Sigmoid colon (tissue), 3 donors: Measurements from ENCODE around the gene CEP44.

Experiments
- POLR2A ChIP-seq, 2 donors: fragments of 450-650 bp; IDR thresholded peaks; one replicate each; pipeline ENCODE4 v1.6.1; 2016; ENCODE audit warnings: antibody characterized with exemption in 2 of 2, mild to moderate bottlenecking in 2 of 2, moderate library complexity in 2 of 2
- TF ChIP-seq, protein P1 (sequence below), 4 experiments: fragments of 450-650 bp in 3 of 4; fragments of 200-600 bp in 1 of 4; IDR thresholded peaks; one replicate each; pipeline ENCODE4 v1.5.1; 2016 to 2019; ENCODE audit warnings: antibody characterized with exemption in 4 of 4, mild to moderate bottlenecking in 3 of 4, moderate library complexity in 2 of 4

- no peak for TF ChIP-seq POLR2A (IDR thresholded peaks at IDR 0.05)
- TF ChIP-seq, protein P1, sequence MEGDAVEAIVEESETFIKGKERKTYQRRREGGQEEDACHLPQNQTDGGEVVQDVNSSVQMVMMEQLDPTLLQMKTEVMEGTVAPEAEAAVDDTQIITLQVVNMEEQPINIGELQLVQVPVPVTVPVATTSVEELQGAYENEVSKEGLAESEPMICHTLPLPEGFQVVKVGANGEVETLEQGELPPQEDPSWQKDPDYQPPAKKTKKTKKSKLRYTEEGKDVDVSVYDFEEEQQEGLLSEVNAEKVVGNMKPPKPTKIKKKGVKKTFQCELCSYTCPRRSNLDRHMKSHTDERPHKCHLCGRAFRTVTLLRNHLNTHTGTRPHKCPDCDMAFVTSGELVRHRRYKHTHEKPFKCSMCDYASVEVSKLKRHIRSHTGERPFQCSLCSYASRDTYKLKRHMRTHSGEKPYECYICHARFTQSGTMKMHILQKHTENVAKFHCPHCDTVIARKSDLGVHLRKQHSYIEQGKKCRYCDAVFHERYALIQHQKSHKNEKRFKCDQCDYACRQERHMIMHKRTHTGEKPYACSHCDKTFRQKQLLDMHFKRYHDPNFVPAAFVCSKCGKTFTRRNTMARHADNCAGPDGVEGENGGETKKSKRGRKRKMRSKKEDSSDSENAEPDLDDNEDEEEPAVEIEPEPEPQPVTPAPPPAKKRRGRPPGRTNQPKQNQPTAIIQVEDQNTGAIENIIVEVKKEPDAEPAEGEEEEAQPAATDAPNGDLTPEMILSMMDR (IDR thresholded peaks at IDR 0.05), result no peak
These were observed 97.2 kb downstream of the CEP44 start for GRCh38 chr4:174380699-174381439.
